PFSK-1 (cell line): ENCODE measurements around the gene NT5DC2.

Experiments
- FOXP2 ChIP-seq: optimal IDR thresholded peaks from 2 replicates; pipeline ENCODE3; 2011; ENCODE audit warnings: borderline replicate concordance, control low read depth, inconsistent platforms; ENCODE audit not compliant: insufficient read depth; ENCODE audit errors: extremely low read length, extremely low read depth
- POLR2AphosphoS5 ChIP-seq: IDR thresholded peaks from 2 replicates; pipeline ENCODE4 v1.6.1; 2012; ENCODE audit warnings: low read depth, mild to moderate bottlenecking, control low read depth, low read length, moderate library complexity
- REST ChIP-seq, 2 experiments: IDR thresholded peaks; 2 replicates each; pipeline versions ENCODE4 v1.6.1 to v1.8.0; 2011 to 2012; ENCODE audit warnings: low read depth in 2 of 2, low read length in 2 of 2, control low read depth in 1 of 2, inconsistent platforms in 1 of 2, mild to moderate bottlenecking in 1 of 2, moderate library complexity in 1 of 2; ENCODE audit not compliant: insufficient read depth in 1 of 2
- SIN3A ChIP-seq: IDR thresholded peaks from 2 replicates; pipeline ENCODE4 v1.6.1; 2012; ENCODE audit warnings: mild to moderate bottlenecking, low read length, moderate library complexity, borderline replicate concordance; ENCODE audit not compliant: insufficient read depth
- TAF1 ChIP-seq: IDR thresholded peaks from 2 replicates; pipeline ENCODE4 v1.6.1; 2012; ENCODE audit warnings: low read length, control low read depth, borderline replicate concordance; ENCODE audit not compliant: insufficient read depth

Gene NT5DC2

GRCh38 chr3:52534281-52535183, 875 bp upstream of the NT5DC2 start:
- TF ChIP-seq FOXP2 (no peak), REST (IDR thresholded peaks at IDR 0.05; ENCODE audit: insufficient read depth in 1 of 2, low read depth in 2 of 2, low read length in 2 of 2) (no peak), TAF1 (no peak), POLR2AphosphoS5 (no peak), SIN3A (no peak)

DNA sequence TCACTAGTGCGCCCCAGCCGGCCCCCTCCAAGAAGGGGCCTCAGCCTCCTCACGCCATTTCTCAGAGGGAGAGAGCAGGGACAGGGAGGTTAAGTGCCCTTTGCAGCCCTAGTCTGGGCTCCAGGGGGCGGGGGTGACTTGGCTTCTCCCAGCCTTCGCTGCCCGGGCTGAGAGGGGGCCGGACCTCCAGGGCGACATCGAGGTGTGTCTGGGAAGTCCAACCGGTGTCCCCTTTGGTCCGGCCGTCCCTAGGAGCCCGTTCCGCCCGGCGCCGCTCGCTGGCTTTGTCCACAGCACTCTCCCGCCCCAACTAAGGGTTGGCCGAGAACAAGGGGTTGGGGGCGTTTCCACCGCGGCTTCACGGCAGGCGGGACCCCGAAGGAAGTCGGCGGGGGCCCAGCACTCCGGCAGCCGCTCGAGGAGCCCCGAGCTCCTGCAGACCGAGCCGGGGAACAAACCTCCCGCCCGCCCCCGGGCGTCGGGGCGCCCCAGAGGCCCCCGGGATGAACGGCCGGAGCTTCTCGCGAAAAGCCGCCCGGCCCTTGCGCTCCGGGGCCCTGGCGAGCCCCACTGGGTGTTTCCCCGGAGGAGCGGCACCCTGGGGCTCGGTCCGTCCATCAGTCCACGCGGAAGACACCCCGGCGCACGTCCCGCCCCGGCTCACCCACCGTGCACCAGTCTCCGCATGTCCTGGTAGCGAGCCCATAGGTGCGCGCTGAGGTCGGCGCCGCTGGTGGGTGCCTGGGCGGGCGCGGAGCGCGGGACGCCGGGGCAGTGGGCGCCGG, 627 bp downstream of the NT5DC2 start:
- TF ChIP-seq POLR2AphosphoS5, result no peak
- TF ChIP-seq TAF1, result no peak
- TF ChIP-seq FOXP2, result no peak
- no peak for TF ChIP-seq REST (IDR thresholded peaks at IDR 0.05; ENCODE audit: insufficient read depth in 1 of 2, low read depth in 2 of 2, low read length in 2 of 2)
- TF ChIP-seq SIN3A, result no peak

GRCh38 chr3:52532517-52532837, 1.2 kb downstream of the NT5DC2 start:
- TF ChIP-seq FOXP2 (no peak), REST (IDR thresholded peaks at IDR 0.05; ENCODE audit: insufficient read depth in 1 of 2, low read depth in 2 of 2, low read length in 2 of 2) (no peak), POLR2AphosphoS5 (no peak), TAF1 (no peak), SIN3A (no peak)

GRCh38 chr3:52531860-52532516, 1.7 kb downstream of the NT5DC2 start:
- no peak for TF ChIP-seq SIN3A
- no peak for TF ChIP-seq REST (IDR thresholded peaks at IDR 0.05; ENCODE audit: insufficient read depth in 1 of 2, low read depth in 2 of 2, low read length in 2 of 2)
- no peak for TF ChIP-seq FOXP2
- no peak for TF ChIP-seq POLR2AphosphoS5
- TF ChIP-seq TAF1, result no peak
